ENCODE data around the gene SUGP2. TPM values are rescaled to one million over a fixed set of nuclear protein-coding genes. Genes with fewer than 3 reads are reported as not detected.

The SUGP2 gene
- total and polyA plus RNA-seq, 9 of the 15 experiments (the other 6 are each of a cell fraction or from before 2014, with no cell fraction given) = 13.1 to 101 (median 63.1) TPM

DNA sequence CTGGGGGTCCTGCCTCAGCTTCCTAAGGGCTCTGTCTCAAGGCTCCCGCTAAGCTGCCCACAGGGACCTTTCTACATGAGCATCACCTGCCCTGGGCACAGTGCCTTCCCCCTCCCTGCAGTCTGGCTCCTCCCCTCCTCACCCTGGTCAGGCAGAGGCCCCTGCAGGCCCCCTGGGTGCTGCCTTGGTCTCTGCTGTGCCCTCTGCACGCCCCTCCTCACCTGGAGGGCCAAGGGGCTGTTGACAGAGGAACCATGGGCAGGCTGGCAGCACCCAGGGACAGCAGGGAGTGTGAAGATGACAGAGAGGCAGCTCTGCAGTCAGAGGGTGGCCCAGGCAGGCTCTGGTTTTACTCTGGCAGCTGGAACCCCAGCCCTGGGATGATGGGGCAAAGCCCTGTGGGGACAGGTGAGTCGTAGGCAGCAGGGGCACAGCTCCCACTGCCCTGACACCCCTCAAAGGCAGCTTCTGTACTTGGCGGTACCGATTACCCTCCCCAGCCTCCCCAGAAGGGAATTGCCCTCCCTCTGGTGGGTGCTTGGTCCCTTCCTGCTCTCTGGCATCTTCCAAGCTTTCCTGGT is 43.1 kb downstream of the SUGP2 start:
- 68% methylated on average over 5 of the region's 5 CpGs for WGBS (ENCODE audit: insufficient coverage, low coverage, missing lambda C conversion rate)
- DNase-seq (ENCODE audit: extremely low read depth in 1 of 4, low spot score in 3 of 4) (no peak), ATAC-seq (peak; percentile 17)

More for the DNA sequence above, 43.1 kb downstream of the SUGP2 start:
- Histone ChIP-seq H3K27ac (ENCODE audit: extremely low read depth, low read depth, low read length) (no peak overlapping the region), H3K4me1 (replicated peaks in 1 of 2; ENCODE audit: control insufficient read depth in 2 of 2, insufficient read depth in 2 of 2, low read length in 2 of 2) (peaks cover 0 to 9% of the 10 kb centered on the region in 2 experiments; a peak in 1 of 5 replicates), H3K79me2 (ENCODE audit: control insufficient read depth, insufficient read depth, low read length) (no peaks in the 10 kb centered on the region), H3K4me2 (ENCODE audit: insufficient read depth, low read length) (no peak overlapping the region), H3K9ac (ENCODE audit: insufficient read depth in 1 of 2, low read depth in 2 of 2, low read length in 2 of 2) (0 out of 4 replicates have a peak overlapping the region, but pooled peaks of 1 of the 2 experiments have one; percentile 29), H3K4me3 (no peak overlapping the region), H3K27me3 (ENCODE audit: control insufficient read depth in 2 of 2, insufficient read depth in 2 of 2, low read length in 2 of 2) (peaks cover 0 to 3% of the 10 kb centered on the region in 2 experiments; a peak in 2 of 5 replicates), H3K36me3 (ENCODE audit: control insufficient read depth, insufficient read depth, low read length) (peaks cover 40% of the 10 kb centered on the region; the same call in 2 of the 3 replicates), H4K20me1 (replicated peaks; ENCODE audit: control insufficient read depth, insufficient read depth, low read length) (peaks cover 7% of the 10 kb centered on the region; the same call in 1 of the 2 replicates), H3K9me1 (ENCODE audit: control insufficient read depth, insufficient read depth, low read length) (no peaks in the 10 kb centered on the region), H3K9me3 (replicated peaks; ENCODE audit: control insufficient read depth, insufficient read depth, low read depth, low read length) (no peaks in the 10 kb centered on the region), H2AFZ (ENCODE audit: low read depth, low read length) (no peak overlapping the region)
- FAIRE-seq = no peak
- intact Hi-C loops (cut with micrococcal nuclease) (no loop called here), in situ Hi-C loops (cut with MboI) (no loop called here)
- BruUV-seq (replicated peaks) = no TSS peak
- TF ChIP-seq FIP1L1 (IDR thresholded peaks at IDR 0.05; ENCODE audit: low read depth, low read length, poor library complexity, severe bottlenecking) (no peak), ZNF583 (CRISPR knock-in tag; IDR thresholded peaks at IDR 0.05) (no peak), SRF (CRISPR knock-in tag; IDR thresholded peaks at IDR 0.05) (no peak), BMI1 (IDR thresholded peaks at IDR 0.05; ENCODE audit: low read length) (no peak), ZBED1 (IDR thresholded peaks at IDR 0.05) (0 out of 2 replicates have a peak, but pooled peaks have one; percentile 11), POLR2G (IDR thresholded peaks at IDR 0.05; ENCODE audit: low read depth, low read length) (peak; percentile 70), POLR2A (conservative IDR thresholded peaks at IDR 0.05) (peak; percentile 66), MYNN (IDR thresholded peaks at IDR 0.05) (peak; percentile 38; the same call in 1 of the 2 replicates), MYNN (CRISPR knock-in tag; IDR thresholded peaks at IDR 0.05) (no peak), HMGN3 (IDR thresholded peaks at IDR 0.05; ENCODE audit: borderline replicate concordance, extremely low read depth, insufficient read length, low read depth, low read length) (peak; percentile 46), SUPT5H (IDR thresholded peaks at IDR 0.05) (peak; percentile 69), POLR2AphosphoS5 (IDR thresholded peaks at IDR 0.05; ENCODE audit: control insufficient read depth, insufficient read depth, low read depth, low read length) (peak; percentile 49; the same call in 1 of the 2 replicates), IFI16 (CRISPR knock-in tag; IDR thresholded peaks at IDR 0.05) (no peak), MXI1 (IDR thresholded peaks at IDR 0.05; ENCODE audit: low read depth, low read length) (no peak)
- TF ChIP-seq, protein P1, sequence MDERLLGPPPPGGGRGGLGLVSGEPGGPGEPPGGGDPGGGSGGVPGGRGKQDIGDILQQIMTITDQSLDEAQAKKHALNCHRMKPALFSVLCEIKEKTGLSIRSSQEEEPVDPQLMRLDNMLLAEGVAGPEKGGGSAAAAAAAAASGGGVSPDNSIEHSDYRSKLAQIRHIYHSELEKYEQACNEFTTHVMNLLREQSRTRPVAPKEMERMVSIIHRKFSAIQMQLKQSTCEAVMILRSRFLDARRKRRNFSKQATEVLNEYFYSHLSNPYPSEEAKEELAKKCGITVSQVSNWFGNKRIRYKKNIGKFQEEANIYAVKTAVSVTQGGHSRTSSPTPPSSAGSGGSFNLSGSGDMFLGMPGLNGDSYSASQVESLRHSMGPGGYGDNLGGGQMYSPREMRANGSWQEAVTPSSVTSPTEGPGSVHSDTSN (CRISPR knock-in tag; IDR thresholded peaks at IDR 0.05; ENCODE audit: low read depth) = no peak
- TF ChIP-seq, protein P1 (tag; conservative IDR thresholded peaks at IDR 0.05; ENCODE audit: low read depth) = no peak
- POLR2A ChIA-PET = interaction anchor here (0.6 kb wide), 2 partner anchors 100 to 124 kb away, joined by 3 read pairs; no protein-coding TSS in a partner anchor
- CTCF ChIA-PET (ENCODE audit: low intra/inter-chr PET ratio) = no interaction called here

Measured in K562 (cell line).